ENCODE measurements around the gene POLR3E. TPM values are rescaled to one million over a fixed set of nuclear protein-coding genes. Genes with fewer than 3 reads are reported as not detected.

The POLR3E gene, protein sequence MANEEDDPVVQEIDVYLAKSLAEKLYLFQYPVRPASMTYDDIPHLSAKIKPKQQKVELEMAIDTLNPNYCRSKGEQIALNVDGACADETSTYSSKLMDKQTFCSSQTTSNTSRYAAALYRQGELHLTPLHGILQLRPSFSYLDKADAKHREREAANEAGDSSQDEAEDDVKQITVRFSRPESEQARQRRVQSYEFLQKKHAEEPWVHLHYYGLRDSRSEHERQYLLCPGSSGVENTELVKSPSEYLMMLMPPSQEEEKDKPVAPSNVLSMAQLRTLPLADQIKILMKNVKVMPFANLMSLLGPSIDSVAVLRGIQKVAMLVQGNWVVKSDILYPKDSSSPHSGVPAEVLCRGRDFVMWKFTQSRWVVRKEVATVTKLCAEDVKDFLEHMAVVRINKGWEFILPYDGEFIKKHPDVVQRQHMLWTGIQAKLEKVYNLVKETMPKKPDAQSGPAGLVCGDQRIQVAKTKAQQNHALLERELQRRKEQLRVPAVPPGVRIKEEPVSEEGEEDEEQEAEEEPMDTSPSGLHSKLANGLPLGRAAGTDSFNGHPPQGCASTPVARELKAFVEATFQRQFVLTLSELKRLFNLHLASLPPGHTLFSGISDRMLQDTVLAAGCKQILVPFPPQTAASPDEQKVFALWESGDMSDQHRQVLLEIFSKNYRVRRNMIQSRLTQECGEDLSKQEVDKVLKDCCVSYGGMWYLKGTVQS
- 42.8 and 48.3 TPM in 2 replicates for total RNA-seq
- 55.5 and 62.2 TPM in 2 replicates for polyA plus RNA-seq
- 45.9 and 49.5 TPM in 2 replicates for polyA plus RNA-seq (2011; cell fraction: cytosol; rRNA removed)
- 151 and 155 TPM in 2 replicates for polyA plus RNA-seq (2011; cell fraction: nucleus; rRNA removed)
- 35.6 and 41.6 TPM in 2 replicates for polyA plus RNA-seq (2012)
- polyA minus RNA-seq, result 187 and 194 TPM in 2 replicates
- 69.0 TPM for polyA minus RNA-seq (2011; cell fraction: cytosol; rRNA and poly(A)+ RNA removed)
- 91.5 and 112 TPM in 2 replicates for polyA minus RNA-seq (2011; cell fraction: nucleus; rRNA and poly(A)+ RNA removed)
- Bru-seq, nascent RNA, result percentile 66 among the genes with signal in this experiment
- percentile 74 among the genes with signal in this experiment for BruChase-seq, experiment 1, labeled RNA remaining after a 6-hour chase
- percentile 78 among the genes with signal in this experiment for BruChase-seq, experiment 2, labeled RNA remaining after a 2-hour chase
- long read RNA-seq, transcript POLR3E-201 (21 exons, 3,697 nt), result major isoform, 14 of 33 reads
- long read RNA-seq, partial matches to known transcripts, result 6 of 33 reads
- long read RNA-seq, other reads (novel, unspliced or antisense), result 10 of 33 reads

GRCh38 chr16:22297114-22297870, at the start of gene POLR3E:
POLR3E (plus strand) TSS chr16:22297409; CDS start chr16:22302969, 5,560 bp downstream.
- Histone ChIP-seq H3K36me3 (ENCODE audit: control insufficient read depth in 2 of 2, extremely low read depth in 1 of 2, insufficient read depth in 2 of 2, low read length in 2 of 2) (no peaks in the 10 kb centered on the region), H3K9me1 (replicated peaks; ENCODE audit: control insufficient read depth, extremely low read depth, insufficient read depth, low read length) (no peaks in the 10 kb centered on the region), H3K27me3 (ENCODE audit: control insufficient read depth in 2 of 2, insufficient read depth in 2 of 2, low read length in 2 of 2) (no peaks in the 10 kb centered on the region), H3K4me1 (ENCODE audit: control insufficient read depth, extremely low read depth, insufficient read depth, low read length) (no peaks in the 10 kb centered on the region), H3K4me3 (replicated peaks in 1 of 3; ENCODE audit: insufficient read depth in 1 of 3, low read depth in 1 of 3, low read length in 3 of 3) (peak within 1 kb of the TSS; percentile 77 to 99 (median 99)), H4K20me1 (replicated peaks; ENCODE audit: control insufficient read depth, extremely low read depth, insufficient read depth, low read length) (no peaks in the 10 kb centered on the region), H3K9me3 (replicated peaks; ENCODE audit: control insufficient read depth, insufficient read depth, low read length) (no peaks in the 10 kb centered on the region), H2AFZ (ENCODE audit: low read depth, low read length) (peak within 1 kb of the TSS; percentile 88), H3K79me2 (ENCODE audit: control insufficient read depth, insufficient read depth, low read length) (peaks cover 32% of the 10 kb centered on the region), H3K27ac (ENCODE audit: insufficient read depth, low read depth, low read length) (peak within 1 kb of the TSS; percentile 81), H3K4me2 (ENCODE audit: insufficient read depth, low read length) (peak within 1 kb of the TSS; percentile 97), H3K9ac (replicated peaks; ENCODE audit: extremely low read depth, insufficient read depth, low read length) (peak within 1 kb of the TSS; percentile 78)
- intact Hi-C loops (cut with micrococcal nuclease), result loop anchor here (1.0 to 2.0 kb wide), 6 partner anchors 34 to 344 kb away; partner anchors contain the start of genes EEF2K, PDZD9 and UQCRC2
- ChIA-PET POLR2A (no interaction called here), CTCF (interaction anchor here (0.8 to 2.4 kb wide), 6 partner anchors 29 to 108 kb away, joined by 4 to 10 read pairs (median 5); partner anchors contain the start of gene EEF2K)
- FAIRE-seq, result peak; percentile 90
- dilution Hi-C loops (cut with MboI; ENCODE audit: extremely low pct_ligation_motif_present, low sequenced_read_pairs), result no loop called here
- peak; percentile 99 for DNase-seq (ENCODE audit: low read depth, low spot score)
- TF ChIP-seq, protein P1, sequence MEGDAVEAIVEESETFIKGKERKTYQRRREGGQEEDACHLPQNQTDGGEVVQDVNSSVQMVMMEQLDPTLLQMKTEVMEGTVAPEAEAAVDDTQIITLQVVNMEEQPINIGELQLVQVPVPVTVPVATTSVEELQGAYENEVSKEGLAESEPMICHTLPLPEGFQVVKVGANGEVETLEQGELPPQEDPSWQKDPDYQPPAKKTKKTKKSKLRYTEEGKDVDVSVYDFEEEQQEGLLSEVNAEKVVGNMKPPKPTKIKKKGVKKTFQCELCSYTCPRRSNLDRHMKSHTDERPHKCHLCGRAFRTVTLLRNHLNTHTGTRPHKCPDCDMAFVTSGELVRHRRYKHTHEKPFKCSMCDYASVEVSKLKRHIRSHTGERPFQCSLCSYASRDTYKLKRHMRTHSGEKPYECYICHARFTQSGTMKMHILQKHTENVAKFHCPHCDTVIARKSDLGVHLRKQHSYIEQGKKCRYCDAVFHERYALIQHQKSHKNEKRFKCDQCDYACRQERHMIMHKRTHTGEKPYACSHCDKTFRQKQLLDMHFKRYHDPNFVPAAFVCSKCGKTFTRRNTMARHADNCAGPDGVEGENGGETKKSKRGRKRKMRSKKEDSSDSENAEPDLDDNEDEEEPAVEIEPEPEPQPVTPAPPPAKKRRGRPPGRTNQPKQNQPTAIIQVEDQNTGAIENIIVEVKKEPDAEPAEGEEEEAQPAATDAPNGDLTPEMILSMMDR (IDR thresholded peaks at IDR 0.05; ENCODE audit: extremely low read depth in 1 of 2, insufficient read depth in 1 of 2, low read depth in 1 of 2, low read length in 2 of 2), result peak; percentile 93
- TF ChIP-seq EZH2 (IDR thresholded peaks at IDR 0.05; ENCODE audit: borderline replicate concordance, low read depth, low read length, severe bottlenecking), result no peak
- TF ChIP-seq, protein P2, sequence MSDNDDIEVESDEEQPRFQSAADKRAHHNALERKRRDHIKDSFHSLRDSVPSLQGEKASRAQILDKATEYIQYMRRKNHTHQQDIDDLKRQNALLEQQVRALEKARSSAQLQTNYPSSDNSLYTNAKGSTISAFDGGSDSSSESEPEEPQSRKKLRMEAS (IDR thresholded peaks at IDR 0.05; ENCODE audit: insufficient read depth, insufficient read length), result peak; percentile 80
- TF ChIP-seq GATA2 (IDR thresholded peaks at IDR 0.05; ENCODE audit: insufficient read depth, insufficient read length, low read depth, low read length), result peak; percentile 53
- TF ChIP-seq MYC (IDR thresholded peaks at IDR 0.05; ENCODE audit: low read depth, low read length), result peak; percentile 47
- no peak for TF ChIP-seq JUN (IDR thresholded peaks at IDR 0.05; ENCODE audit: borderline replicate concordance, insufficient read depth, insufficient read length, low read depth)
- TF ChIP-seq FOS (IDR thresholded peaks at IDR 0.05; ENCODE audit: borderline replicate concordance, insufficient read depth, low read length), result peak; percentile 24
- TF ChIP-seq POLR2A (IDR thresholded peaks at IDR 0.05; ENCODE audit: low read depth, low read length), result peak; percentile 66
- peak; percentile 77 for TF ChIP-seq POLR2AphosphoS5 (IDR thresholded peaks at IDR 0.05; ENCODE audit: insufficient read depth, low read depth, low read length)
- BruUV-seq (replicated peaks), result no TSS peak
